IPS DF 6.9 (cell line): ENCODE measurements around the gene ARL15.

Experiments used
- DNase-seq: peaks from one replicate; pipeline ENCODE4 v3.0.0-alpha.2; 2013; ENCODE audit warnings: low read depth, low spot score
- H3K27ac ChIP-seq: one replicate; pipeline ENCODE4 v1.5.1; 2013; ENCODE audit warnings: low read length, control low read depth
- H3K27me3 ChIP-seq: 2 replicates; pipeline ENCODE4 v1.6.1; 2013; ENCODE audit warnings: mild to moderate bottlenecking, low read length; ENCODE audit not compliant: control insufficient read depth, insufficient read depth
- H3K36me3 ChIP-seq: 2 replicates; pipeline ENCODE4 v1.6.1; 2013; ENCODE audit warnings: low read length; ENCODE audit not compliant: control insufficient read depth, insufficient read depth
- H3K4me1 ChIP-seq: 2 replicates; pipeline ENCODE4 v1.6.1; 2013; ENCODE audit warnings: low read length; ENCODE audit not compliant: control insufficient read depth, insufficient read depth
- H3K4me3 ChIP-seq: 2 replicates; pipeline ENCODE4 v1.5.1; 2013; ENCODE audit warnings: mild to moderate bottlenecking, low read length
- H3K9me3 ChIP-seq: 2 replicates; pipeline ENCODE4 v1.6.1; 2013; ENCODE audit warnings: low read length, inconsistent platforms; ENCODE audit not compliant: control insufficient read depth, insufficient read depth
- WGBS: extraction: QIAGEN DNeasy Blood & Tissue Kit; methylation state at CpG from one replicate; pipeline ENCODE4 v1.1.7; 2013; ENCODE audit warnings: mixed read lengths, missing lambda C conversion rate; ENCODE audit not compliant: insufficient read length, insufficient coverage; 5-methylcytosine and 5-hydroxymethylcytosine counted together

ARL15 gene

DNA sequence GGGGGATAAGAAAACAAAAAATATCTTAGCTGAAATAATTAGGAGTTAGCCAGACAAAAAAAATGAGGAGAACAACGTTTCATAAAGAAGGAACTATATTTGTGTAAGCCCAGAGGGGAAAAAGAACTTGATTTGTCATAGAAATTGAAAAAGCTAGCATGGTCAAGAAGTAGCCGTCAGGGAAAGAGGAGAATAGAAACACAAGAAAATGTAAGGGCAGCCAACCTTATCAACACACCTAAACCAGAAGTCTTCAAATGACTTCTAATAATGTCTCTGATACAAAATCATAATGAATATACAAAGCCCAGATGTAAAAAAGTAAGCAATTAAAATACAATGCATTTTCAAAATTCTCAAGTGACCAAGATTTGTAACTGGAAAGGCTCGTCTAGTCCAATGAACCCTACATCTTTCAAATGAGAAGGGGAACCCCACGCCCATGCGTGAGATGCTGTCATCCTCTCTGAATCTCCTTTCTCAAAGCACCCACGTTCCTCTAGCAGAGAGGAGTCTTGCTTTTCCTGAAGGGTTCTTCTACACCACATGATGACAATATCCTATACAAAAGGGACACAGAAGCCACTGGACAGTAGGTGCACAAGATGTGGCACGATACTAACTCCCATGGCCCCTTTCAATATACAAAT, 103.7 kb downstream of the ARL15 start:
- H3K36me3 ChIP-seq = no peaks in the 10 kb centered on the region
- no peaks in the 10 kb centered on the region for H3K4me1 ChIP-seq
- no peak overlapping the region for H3K27ac ChIP-seq
- no peaks in the 10 kb centered on the region for H3K27me3 ChIP-seq
- DNase-seq = no peak
- no peak overlapping the region for H3K4me3 ChIP-seq
- H3K9me3 ChIP-seq = no peaks in the 10 kb centered on the region; the same call in 1 of the 2 replicates
- no CpG with 5 or more reads among the region's 7 CpGs for WGBS

DNA sequence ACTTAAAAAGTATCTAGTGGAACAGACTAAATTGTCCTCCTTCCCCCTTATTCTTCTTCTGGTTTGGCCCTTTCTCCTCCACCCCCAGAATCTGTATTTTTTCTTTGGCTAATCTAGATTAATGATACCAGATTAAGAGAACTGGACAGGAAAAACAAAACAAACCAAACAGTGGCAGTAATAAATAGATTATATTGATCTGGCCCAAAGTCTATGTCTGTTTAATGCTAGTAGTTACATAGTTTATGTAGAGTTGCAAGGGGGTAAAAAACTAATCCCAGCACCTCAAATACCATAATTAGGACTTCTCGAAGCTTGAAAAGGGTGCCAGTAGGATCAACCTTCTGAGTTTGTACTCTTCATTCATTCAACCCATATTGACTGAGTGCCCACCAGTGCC, 104.5 kb downstream of the ARL15 start:
- H3K4me3 ChIP-seq = no peak overlapping the region
- H3K4me1 ChIP-seq = no peaks in the 10 kb centered on the region
- no peaks in the 10 kb centered on the region for H3K36me3 ChIP-seq
- no peak for DNase-seq
- no peaks in the 10 kb centered on the region; the same call in 1 of the 2 replicates for H3K9me3 ChIP-seq
- H3K27ac ChIP-seq = no peak overlapping the region
- no CpG with 5 or more reads among the region's 1 CpG for WGBS
- no peaks in the 10 kb centered on the region for H3K27me3 ChIP-seq

DNA sequence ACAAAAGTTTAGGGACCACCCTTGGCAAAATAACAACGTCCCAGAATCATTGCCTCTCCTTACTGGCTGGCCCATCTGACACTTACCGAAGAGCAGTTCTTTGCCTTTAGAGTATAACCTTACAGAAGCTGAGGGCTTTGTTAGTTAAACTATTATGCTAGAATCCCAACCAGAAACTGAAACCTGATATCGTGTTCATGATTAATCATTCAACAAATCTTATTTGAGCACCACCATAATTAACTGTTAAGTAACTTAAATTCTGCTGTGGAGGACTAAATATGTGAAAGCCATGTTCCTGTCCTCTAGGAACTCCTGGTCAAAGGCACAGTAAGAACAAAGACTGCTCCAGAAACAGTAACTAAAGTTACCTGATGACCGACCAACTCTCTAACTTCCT, 104.9 kb downstream of the ARL15 start:
- no peaks in the 10 kb centered on the region for H3K4me1 ChIP-seq
- H3K9me3 ChIP-seq = no peaks in the 10 kb centered on the region; the same call in 1 of the 2 replicates
- no peak overlapping the region for H3K27ac ChIP-seq
- no peak for DNase-seq
- H3K4me3 ChIP-seq = no peak overlapping the region
- H3K27me3 ChIP-seq = no peaks in the 10 kb centered on the region
- no CpG with 5 or more reads among the region's 4 CpGs for whole genome bisulfite sequencing
- H3K36me3 ChIP-seq = no peaks in the 10 kb centered on the region

DNA sequence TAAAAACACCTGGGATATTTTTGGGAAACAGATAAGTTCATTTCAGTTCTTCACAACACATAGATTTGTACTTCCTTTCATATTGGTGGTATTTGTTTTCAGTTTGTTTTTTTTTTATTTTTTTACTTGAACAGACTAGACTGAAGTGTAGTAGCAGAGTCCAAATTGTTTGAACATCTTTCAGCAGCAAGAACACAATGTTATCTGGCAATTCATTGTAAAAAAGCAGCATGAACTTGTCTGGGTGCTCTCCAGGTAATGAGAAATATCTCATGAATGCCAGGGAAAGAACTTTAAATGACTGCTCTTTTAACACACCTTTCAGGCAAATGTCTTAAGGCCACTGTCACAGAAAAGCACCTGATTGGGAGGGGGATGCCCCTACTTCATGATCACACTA, 113.4 kb downstream of the ARL15 start:
- DNase-seq = no peak
- no peaks in the 10 kb centered on the region for H3K9me3 ChIP-seq
- no peaks in the 10 kb centered on the region for H3K27me3 ChIP-seq

DNA sequence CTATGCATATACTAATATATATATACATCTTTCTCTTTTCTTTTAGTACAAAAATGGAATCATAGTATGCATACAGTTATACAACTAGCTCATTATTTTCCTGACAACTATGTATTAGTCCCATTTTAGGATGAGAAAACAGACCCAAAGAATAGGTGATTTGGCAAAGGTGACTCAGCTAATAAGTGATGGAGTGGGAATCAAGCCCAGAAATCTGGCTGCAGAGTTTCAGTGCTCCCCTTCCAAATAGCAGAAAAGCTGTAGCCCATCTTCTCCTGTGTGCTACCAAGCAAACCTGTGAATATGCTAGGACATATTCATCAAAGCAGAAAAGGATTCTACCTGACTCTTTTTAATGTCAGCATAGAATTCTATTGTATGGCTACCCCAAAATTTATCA, 114.7 kb downstream of the ARL15 start:
- Histone ChIP-seq H3K9me3 (no peaks in the 10 kb centered on the region), H3K4me3 (no peak overlapping the region), H3K4me1 (no peaks in the 10 kb centered on the region), H3K27me3 (no peaks in the 10 kb centered on the region), H3K36me3 (no peaks in the 10 kb centered on the region), H3K27ac (no peak overlapping the region)
- no peak for DNase-seq

More for the DNA sequence above, 113.4 kb downstream of the ARL15 start:
- Histone ChIP-seq H3K36me3 (no peaks in the 10 kb centered on the region), H3K4me3 (no peak overlapping the region), H3K27ac (no peak overlapping the region), H3K4me1 (no peaks in the 10 kb centered on the region)

DNA sequence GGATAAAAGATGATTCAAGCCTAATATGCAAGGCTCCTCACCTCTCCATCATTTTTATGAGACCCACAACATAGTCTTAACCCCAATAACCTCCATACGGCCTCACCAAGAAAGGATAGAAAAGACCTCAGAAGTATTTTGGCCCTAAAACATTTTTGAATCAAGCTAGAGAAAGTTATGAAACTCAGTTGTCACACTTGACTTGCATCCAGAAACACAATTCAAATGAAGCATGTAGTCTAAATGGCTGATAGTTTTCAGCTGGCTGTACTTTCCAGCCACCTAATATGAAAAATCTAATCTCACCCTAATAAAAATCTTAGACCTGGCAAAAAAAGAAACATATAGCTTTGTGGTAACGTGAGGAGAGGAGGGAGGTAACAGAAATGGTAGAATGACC, 116.1 kb downstream of the ARL15 start:
- Histone ChIP-seq H3K27me3 (no peaks in the 10 kb centered on the region), H3K4me3 (no peak overlapping the region), H3K36me3 (no peaks in the 10 kb centered on the region), H3K9me3 (no peaks in the 10 kb centered on the region), H3K27ac (no peak overlapping the region), H3K4me1 (no peaks in the 10 kb centered on the region)
- no peak for DNase-seq
- WGBS = no CpG with 5 or more reads among the region's 2 CpGs

DNA sequence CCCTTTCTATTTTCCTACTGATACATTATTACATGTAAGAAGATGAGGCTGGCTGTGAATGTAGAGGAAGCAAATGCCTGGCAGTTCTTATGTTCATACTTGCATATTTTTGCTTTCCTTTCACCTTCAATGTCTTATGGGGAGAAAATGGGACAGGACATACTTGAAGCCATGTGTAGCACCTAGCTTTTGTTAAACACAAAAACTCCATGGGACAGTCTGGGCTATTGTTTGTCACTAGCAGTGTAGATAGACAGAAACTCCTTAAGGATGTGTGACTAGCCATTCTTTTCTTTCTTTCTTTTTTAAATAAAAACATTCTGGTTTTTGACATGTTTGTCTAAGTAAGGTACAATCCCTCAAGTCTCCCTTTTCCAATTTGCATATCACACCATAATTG, 122.7 kb downstream of the ARL15 start:
- Histone ChIP-seq H3K9me3 (no peaks in the 10 kb centered on the region), H3K36me3 (no peaks in the 10 kb centered on the region), H3K27ac (no peak overlapping the region), H3K4me3 (no peak overlapping the region), H3K27me3 (no peaks in the 10 kb centered on the region), H3K4me1 (peaks cover 2% of the 10 kb centered on the region; the same call in 1 of the 2 replicates)
- DNase-seq = no peak

DNA sequence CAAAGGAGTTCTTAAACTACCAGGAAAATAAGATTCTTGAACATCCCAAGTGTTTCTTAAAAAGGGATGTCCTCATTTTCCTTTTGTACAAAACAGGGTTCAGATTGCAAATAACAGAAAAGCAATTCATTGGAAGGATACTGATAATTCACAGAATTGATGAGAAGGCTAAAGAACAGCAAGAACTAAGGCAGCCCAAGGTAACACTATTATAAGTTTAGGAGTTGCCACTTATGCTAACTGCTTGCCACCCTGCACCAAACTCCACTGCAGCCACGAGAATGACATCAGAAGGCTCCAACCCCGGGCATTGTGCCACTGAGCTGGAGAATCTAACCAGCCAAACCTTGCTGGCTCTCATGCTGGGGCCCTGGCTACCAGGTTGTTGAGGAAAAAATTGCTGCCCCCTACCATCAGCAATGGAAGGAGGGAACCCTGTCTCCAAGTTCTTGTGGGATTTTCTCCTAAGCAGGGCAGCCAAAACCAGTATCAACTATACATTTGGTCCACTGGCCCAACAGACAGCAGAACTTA, 123.4 kb downstream of the ARL15 start:
- no CpG with 5 or more reads among the region's 2 CpGs for WGBS

DNA sequence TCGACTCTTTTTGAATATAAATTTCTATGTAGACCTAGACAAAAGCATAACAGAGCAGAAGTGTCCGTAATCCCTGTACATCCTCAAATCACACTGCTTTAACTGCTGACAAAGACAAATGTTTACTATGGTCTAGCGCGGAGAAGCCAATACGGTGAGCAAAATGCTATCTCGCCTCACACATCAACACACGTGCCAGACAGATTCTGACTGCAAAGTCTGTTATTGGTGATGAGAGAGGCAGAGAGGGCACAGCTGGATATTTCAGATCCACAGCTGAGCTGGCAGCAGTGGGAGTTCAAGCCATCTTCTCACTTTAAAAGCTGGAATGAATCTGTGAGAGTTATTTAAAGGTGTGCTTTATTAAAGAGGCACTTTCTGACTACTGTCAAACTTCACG, 124.3 kb downstream of the ARL15 start:
- Histone ChIP-seq H3K27me3 (no peaks in the 10 kb centered on the region), H3K4me1 (peaks cover 2% of the 10 kb centered on the region; the same call in 1 of the 2 replicates), H3K36me3 (no peaks in the 10 kb centered on the region), H3K9me3 (no peaks in the 10 kb centered on the region), H3K4me3 (no peak overlapping the region), H3K27ac (no peak overlapping the region)
- no peak for DNase-seq
- WGBS = no CpG with 5 or more reads among the region's 8 CpGs

More for the DNA sequence above, 123.4 kb downstream of the ARL15 start:
- peaks cover 2% of the 10 kb centered on the region; the same call in 1 of the 2 replicates for H3K4me1 ChIP-seq
- no peak overlapping the region for H3K27ac ChIP-seq
- DNase-seq = no peak
- H3K9me3 ChIP-seq = no peaks in the 10 kb centered on the region
- H3K36me3 ChIP-seq = no peaks in the 10 kb centered on the region
- no peak overlapping the region for H3K4me3 ChIP-seq
- H3K27me3 ChIP-seq = no peaks in the 10 kb centered on the region

DNA sequence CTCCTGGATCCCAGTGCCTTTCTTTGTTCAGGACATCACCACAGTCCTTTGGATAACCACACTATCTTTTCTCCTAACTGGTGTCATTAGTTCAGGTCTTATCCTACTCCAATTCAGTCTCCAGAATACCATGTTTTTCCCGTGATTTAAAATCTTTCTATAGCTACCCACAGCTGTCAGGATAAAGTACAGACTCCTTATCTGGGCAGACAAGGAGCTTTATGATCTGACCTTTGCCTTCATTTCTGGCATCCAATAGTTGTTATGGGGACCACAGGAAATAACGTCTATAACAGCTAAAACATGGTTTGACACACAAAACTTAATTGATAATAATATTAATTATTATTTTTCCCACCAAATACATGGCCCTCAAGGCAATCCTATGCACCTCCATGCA, 125.6 kb downstream of the ARL15 start:
- no peaks in the 10 kb centered on the region for H3K36me3 ChIP-seq
- H3K4me3 ChIP-seq = no peak overlapping the region
- no peaks in the 10 kb centered on the region for H3K9me3 ChIP-seq
- H3K4me1 ChIP-seq = peaks cover 2% of the 10 kb centered on the region; the same call in 1 of the 2 replicates
- H3K27me3 ChIP-seq = no peaks in the 10 kb centered on the region
- no peak for DNase-seq
- WGBS = no CpG with 5 or more reads among the region's 2 CpGs
- no peak overlapping the region for H3K27ac ChIP-seq

DNA sequence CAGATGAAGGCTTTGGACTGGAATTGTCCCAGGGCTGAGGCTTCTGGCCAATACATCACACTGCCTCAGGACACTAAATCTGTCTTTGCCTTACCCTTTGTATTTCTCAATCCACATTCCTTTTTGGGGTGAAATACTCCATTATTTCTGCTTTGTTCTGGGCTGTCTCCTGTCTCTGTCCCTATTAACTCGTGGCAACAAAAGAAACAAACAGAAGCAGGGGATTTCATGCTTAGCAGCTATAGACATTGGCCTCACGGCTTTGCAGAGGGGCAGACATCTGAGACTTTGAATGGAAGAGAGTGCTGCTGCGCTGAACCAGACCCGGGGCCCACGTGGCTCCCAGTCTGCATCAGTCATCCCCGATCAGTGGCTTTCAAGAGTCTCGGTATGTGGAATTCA, 129.7 kb downstream of the ARL15 start:
- WGBS = no CpG with 5 or more reads among the region's 7 CpGs
- no peak for DNase-seq
- Histone ChIP-seq H3K27me3 (no peaks in the 10 kb centered on the region), H3K27ac (no peak overlapping the region), H3K4me3 (no peak overlapping the region), H3K9me3 (no peaks in the 10 kb centered on the region), H3K4me1 (no peaks in the 10 kb centered on the region), H3K36me3 (no peaks in the 10 kb centered on the region)
